AG04450 (cell line): Measurements from ENCODE around the gene FOXF1. TPM values are rescaled to one million over a fixed set of nuclear protein-coding genes. Genes with fewer than 3 reads are reported as not detected.

Experiments used
- CTCF ChIA-PET: fragments of 300-600, 350-600 bp; formaldehyde crosslinking; extraction: SDS; loops from one replicate; lab custom pipeline; 2022; ENCODE audit warnings: antibody characterized with exemption, inconsistent platforms; lab: Charles Lee
- POLR2A ChIA-PET: fragments of 350-600 bp; formaldehyde crosslinking; extraction: SDS; loops from one replicate; lab custom pipeline; 2021; ENCODE audit warnings: antibody characterized with exemption, inconsistent platforms; lab: Yijun Ruan, JAX
- DNase-seq: peaks from one replicate; pipeline ENCODE4 v3.0.0-alpha.2; 2011; ENCODE audit warnings: low read depth, low spot score
- H3K27ac ChIP-seq: one replicate; pipeline ENCODE4 v1.5.1; 2012; ENCODE audit warnings: low read depth, low read length, control low read depth
- H3K27me3 ChIP-seq: one replicate; pipeline ENCODE4 v1.6.0; 2012; ENCODE audit warnings: low read length; ENCODE audit not compliant: control insufficient read depth, insufficient read depth
- H3K4me3 ChIP-seq: 2 replicates; pipeline ENCODE4 v1.5.1; 2011; ENCODE audit warnings: mild to moderate bottlenecking, low read depth, low read length, control low read depth
- H3K9me3 ChIP-seq: 2 replicates; pipeline ENCODE4 v1.5.1; 2012; ENCODE audit warnings: low read length; ENCODE audit not compliant: control insufficient read depth, insufficient read depth
- CTCF ChIP-seq: IDR thresholded peaks from 2 replicates; pipeline ENCODE4 v1.5.1; 2011; ENCODE audit warnings: low read depth, low read length, control low read depth, inconsistent platforms
- polyA minus RNA-seq: library from RNA; depleted of rRNA, polyadenylated mRNA; stranded (reverse); fragments of >200 nt; gene quantifications from 2 replicates; pipeline ENCODE4 v1.2.3, GENCODE V29; 2011; rRNA and poly(A)+ RNA removed
- polyA plus RNA-seq: library from polyadenylated mRNA; depleted of rRNA; stranded (reverse); fragments of >200 nt; gene quantifications from 2 replicates; pipeline ENCODE4 v1.2.3, GENCODE V29; 2011; rRNA removed

FOXF1 gene
- 61.0 and 65.1 TPM in 2 replicates for polyA plus RNA-seq
- polyA minus RNA-seq, result 56.9 and 66.0 TPM in 2 replicates

- ChIA-PET POLR2A (interaction anchor here (0.5 to 2.6 kb wide), 14 partner anchors 8 to 488 kb away, joined by 3 to 20 read pairs (median 4); no protein-coding TSS in a partner anchor), CTCF (interaction anchor here (0.6 kb wide), 1 partner anchor 83 kb away, joined by 3 read pairs; no protein-coding TSS in a partner anchor)
- Histone ChIP-seq H3K4me3 (peak within 1 kb of the TSS; percentile 98), H3K27ac (peak within 1 kb of the TSS; percentile 97), H3K9me3 (peaks cover 18% of the 10 kb centered on the region; the same call in 1 of the 2 replicates), H3K27me3 (no peaks in the 10 kb centered on the region)
- DNase-seq, result peak; percentile 69
- no peak for TF ChIP-seq CTCF
These were observed at the start of gene FOXF1 for GRCh38 chr16:86510465-86511261. TSS of gene FOXF1 (plus strand) at chr16:86510527. CDS start at chr16:86510570, 43 bp downstream.

DNA sequence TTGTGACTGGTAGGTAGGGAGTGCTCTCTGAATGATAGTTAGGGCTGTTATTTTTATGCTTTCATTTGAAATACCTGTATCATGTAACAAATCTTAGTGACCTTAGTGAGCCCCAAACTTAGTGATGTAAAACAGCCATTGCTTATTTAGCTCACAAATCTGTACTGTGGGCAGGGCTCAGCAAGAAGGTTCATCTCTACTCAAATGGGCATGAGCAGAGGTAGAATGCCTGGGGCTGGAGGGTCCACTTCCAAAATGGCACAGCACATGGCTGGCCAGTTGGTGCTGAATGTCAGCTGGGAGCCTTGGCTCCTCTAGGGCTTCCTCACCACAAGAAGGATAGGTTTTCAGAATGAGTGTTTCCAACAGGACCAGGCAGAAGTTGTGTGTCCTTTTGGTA, 49.3 kb upstream of the FOXF1 start:
- Histone ChIP-seq H3K9me3 (peaks cover 10% of the 10 kb centered on the region), H3K27ac (no peak overlapping the region), H3K27me3 (no peaks in the 10 kb centered on the region), H3K4me3 (no peak overlapping the region)
- TF ChIP-seq CTCF, result no peak
- ChIA-PET POLR2A (interaction anchor here (1.7 kb wide), 1 partner anchor 157 kb away, joined by 3 read pairs; no protein-coding TSS in a partner anchor), CTCF (no interaction called here)
- no peak for DNase-seq

DNA sequence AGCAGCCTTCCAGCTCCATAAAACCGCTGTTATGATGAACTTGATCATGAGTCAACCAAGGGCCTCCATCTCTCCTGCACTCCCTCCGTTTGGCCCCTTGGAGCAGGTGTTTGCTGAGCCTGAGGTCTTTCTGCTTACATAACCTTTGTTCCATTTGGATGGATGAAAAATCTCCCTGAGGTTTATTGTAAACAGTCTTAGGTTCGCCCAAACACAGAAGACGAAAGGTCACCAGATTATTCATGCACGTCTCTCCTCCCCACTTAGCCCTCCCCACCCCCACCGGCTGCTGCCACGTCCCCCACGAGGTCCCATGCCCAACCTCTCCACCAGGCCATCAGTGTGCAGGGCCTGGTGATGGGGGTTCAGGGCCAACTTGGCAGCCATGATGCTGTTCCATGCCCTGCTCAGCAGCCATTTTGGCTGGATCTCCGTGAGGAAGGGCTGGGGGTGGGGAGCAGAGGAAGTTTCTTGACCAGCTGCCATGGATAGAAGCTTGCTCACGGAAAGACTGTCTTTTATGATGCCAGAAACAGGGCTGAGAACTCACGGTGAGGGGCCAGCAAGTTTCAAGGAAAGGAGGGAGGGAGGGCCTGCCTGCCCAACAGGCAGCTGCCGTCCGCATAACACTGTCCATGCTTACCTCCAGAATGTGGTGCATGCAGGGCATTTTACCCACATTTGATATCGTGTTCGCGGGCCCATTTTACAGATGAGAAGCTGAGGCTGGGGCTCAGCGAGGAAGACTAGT, 47.8 kb upstream of the FOXF1 start:
- peak overlapping the region; percentile 95 for H3K27ac ChIP-seq
- TF ChIP-seq CTCF, result peak; percentile 31
- H3K27me3 ChIP-seq, result no peaks in the 10 kb centered on the region
- DNase-seq, result peak; percentile 98
- no peak overlapping the region for H3K4me3 ChIP-seq
- CTCF ChIA-PET, result interaction anchor here (0.6 kb wide), 1 partner anchor 486 kb away, joined by 4 read pairs; no protein-coding TSS in a partner anchor
- peaks cover 14% of the 10 kb centered on the region for H3K9me3 ChIP-seq
- POLR2A ChIA-PET, result interaction anchor here (0.5 to 1.9 kb wide), 15 partner anchors 8 to 240 kb away, joined by 3 to 16 read pairs (median 3); partner anchors contain the start of gene FOXF1

DNA sequence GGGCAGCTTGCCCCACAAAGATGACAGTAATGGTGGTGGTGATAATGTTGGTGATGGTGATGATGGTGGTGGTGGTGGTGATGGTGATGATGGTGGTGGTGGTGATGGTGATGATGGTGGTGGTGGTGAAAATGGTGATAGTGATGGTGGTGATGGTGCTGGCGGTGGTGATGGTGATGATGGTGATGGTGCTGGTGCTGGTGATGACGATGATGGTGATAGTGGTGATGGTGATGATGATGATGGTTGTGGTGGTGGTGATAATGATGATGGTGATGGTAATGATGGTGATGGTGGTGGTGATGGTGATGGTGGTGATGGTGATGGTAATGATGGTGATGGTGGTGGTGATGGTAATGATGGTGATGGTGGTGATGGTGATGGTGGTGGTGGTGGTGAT, 46.3 kb upstream of the FOXF1 start:
- Histone ChIP-seq H3K9me3 (peaks cover 14% of the 10 kb centered on the region), H3K27me3 (no peaks in the 10 kb centered on the region), H3K4me3 (no peak overlapping the region), H3K27ac (no peak overlapping the region)
- CTCF ChIA-PET, result no interaction called here
- TF ChIP-seq CTCF, result no peak
- POLR2A ChIA-PET, result no interaction called here
- no peak for DNase-seq
